Mammary epithelial cell (primary cell): ENCODE measurements around the gene ASIC3.
"Not testable (repeated sequence)": the region's sequence is repeated elsewhere in the genome, so short reads cannot be mapped to it uniquely, and the experiment has no call there.

Source experiments
- EZH2 ChIP-seq: IDR thresholded peaks from 2 replicates; pipeline ENCODE4 v1.6.1; 2012; ENCODE audit warnings: low read length, inconsistent platforms, borderline replicate concordance
- TF ChIP-seq, protein P1 (sequence below), 2 donors: IDR thresholded peaks in 1 of 2; conservative IDR thresholded peaks in 1 of 2; 2 replicates each; pipeline ENCODE4 v1.5.1; 2011 to 2012; ENCODE audit warnings: inconsistent platforms in 2 of 2, low read length in 2 of 2, mild to moderate bottlenecking in 2 of 2, control low read depth in 1 of 2, low read depth in 1 of 2; ENCODE audit not compliant: insufficient read depth in 1 of 2; ENCODE audit errors: extremely low read depth in 1 of 2

DNA sequence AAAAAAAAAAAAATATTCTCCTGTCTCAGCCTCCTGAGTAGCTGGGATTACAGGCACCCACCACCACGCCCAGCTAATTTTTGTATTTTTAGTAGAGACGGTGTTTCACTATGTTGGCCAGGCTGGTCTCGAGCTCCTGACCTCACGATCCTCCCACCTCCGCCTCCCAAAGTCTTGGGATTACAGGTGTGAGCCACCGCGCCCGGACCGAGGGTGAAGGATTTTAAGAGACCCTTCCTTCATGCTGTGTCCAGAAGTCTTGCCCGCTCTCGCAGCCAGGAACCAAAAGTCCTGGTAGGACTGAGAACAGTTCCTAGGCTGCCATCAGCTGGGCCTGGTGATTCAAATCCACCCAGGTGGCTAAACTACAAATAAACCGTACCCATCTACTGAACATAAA lies 36.7 kb upstream of the ASIC3 start:
- TF ChIP-seq, protein P1, sequence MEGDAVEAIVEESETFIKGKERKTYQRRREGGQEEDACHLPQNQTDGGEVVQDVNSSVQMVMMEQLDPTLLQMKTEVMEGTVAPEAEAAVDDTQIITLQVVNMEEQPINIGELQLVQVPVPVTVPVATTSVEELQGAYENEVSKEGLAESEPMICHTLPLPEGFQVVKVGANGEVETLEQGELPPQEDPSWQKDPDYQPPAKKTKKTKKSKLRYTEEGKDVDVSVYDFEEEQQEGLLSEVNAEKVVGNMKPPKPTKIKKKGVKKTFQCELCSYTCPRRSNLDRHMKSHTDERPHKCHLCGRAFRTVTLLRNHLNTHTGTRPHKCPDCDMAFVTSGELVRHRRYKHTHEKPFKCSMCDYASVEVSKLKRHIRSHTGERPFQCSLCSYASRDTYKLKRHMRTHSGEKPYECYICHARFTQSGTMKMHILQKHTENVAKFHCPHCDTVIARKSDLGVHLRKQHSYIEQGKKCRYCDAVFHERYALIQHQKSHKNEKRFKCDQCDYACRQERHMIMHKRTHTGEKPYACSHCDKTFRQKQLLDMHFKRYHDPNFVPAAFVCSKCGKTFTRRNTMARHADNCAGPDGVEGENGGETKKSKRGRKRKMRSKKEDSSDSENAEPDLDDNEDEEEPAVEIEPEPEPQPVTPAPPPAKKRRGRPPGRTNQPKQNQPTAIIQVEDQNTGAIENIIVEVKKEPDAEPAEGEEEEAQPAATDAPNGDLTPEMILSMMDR (conservative IDR thresholded peaks at IDR 0.05 in 1 of 2, IDR thresholded peaks at IDR 0.05 in 1 of 2; ENCODE audit: extremely low read depth in 1 of 2, insufficient read depth in 1 of 2, low read depth in 1 of 2, low read length in 2 of 2), result not testable (repeated sequence)
- not testable (repeated sequence) for TF ChIP-seq EZH2
